SK-N-SH treated with all-trans-retinoic acid at 6 μM for 48 hours (cell line): ENCODE measurements around the gene OSBPL5.

Experiments
- ARNTL ChIP-seq: fragments of 450-650 bp; formaldehyde crosslinking; IDR thresholded peaks from 2 replicates; pipeline ENCODE4 v1.5.0; 2020; ENCODE audit warnings: low read depth, mild to moderate bottlenecking, moderate library complexity, borderline replicate concordance
- ISL1 ChIP-seq: fragments of 250-450 bp; sonication (Bioruptor Pico); IDR thresholded peaks from 2 replicates; pipeline ENCODE4 v2.1.2; 2022; ENCODE audit warnings: mild to moderate bottlenecking, moderate library complexity
- PPARA ChIP-seq: fragments of 250-450 bp; sonication (Bioruptor Pico); IDR thresholded peaks from 2 replicates; pipeline ENCODE4 v1.5.0; 2020; ENCODE audit warnings: mild to moderate bottlenecking, borderline replicate concordance
- RARB ChIP-seq: fragments of 250-450 bp; sonication (Bioruptor Pico); IDR thresholded peaks from 2 replicates; pipeline ENCODE4 v1.8.0; 2021; ENCODE audit warnings: mild to moderate bottlenecking, moderate library complexity
- TCF4 ChIP-seq: fragments of 250-450 bp; sonication (Bioruptor Pico); IDR thresholded peaks from 2 replicates; pipeline ENCODE4 v1.8.0; 2021; ENCODE audit warnings: mild to moderate bottlenecking, moderate library complexity, borderline replicate concordance
- TOX ChIP-seq: fragments of 250-450 bp; sonication (Bioruptor Pico); IDR thresholded peaks from 2 replicates; pipeline ENCODE4 v1.8.0; 2021; ENCODE audit warnings: mild to moderate bottlenecking, moderate library complexity, borderline replicate concordance
- ZC3H10 ChIP-seq: fragments of 250-450 bp; sonication (Bioruptor Pico); IDR thresholded peaks from 2 replicates; pipeline ENCODE4 v1.5.1; 2021; ENCODE audit warnings: mild to moderate bottlenecking, moderate library complexity
- ZFP3 ChIP-seq: fragments of 250-450 bp; sonication (Bioruptor Pico); IDR thresholded peaks from 2 replicates; pipeline ENCODE4 v1.5.0; 2020; ENCODE audit warnings: mild to moderate bottlenecking, moderate library complexity
- ZFP30 ChIP-seq: fragments of 450-650 bp; formaldehyde crosslinking; IDR thresholded peaks from 2 replicates; pipeline ENCODE4 v1.5.0; 2022; ENCODE audit warnings: mild to moderate bottlenecking, moderate library complexity
- ZNF565 ChIP-seq: fragments of 450-650 bp; formaldehyde crosslinking; conservative IDR thresholded peaks from 2 replicates; pipeline ENCODE4 v1.5.0; 2020; ENCODE audit warnings: low read depth, mild to moderate bottlenecking, moderate library complexity
- ZNF8 ChIP-seq: fragments of 450-650 bp; formaldehyde crosslinking; IDR thresholded peaks from 2 replicates; pipeline ENCODE4 v1.5.0; 2020; ENCODE audit warnings: mild to moderate bottlenecking, moderate library complexity
- TF ChIP-seq, protein P1 (sequence below): fragments of 250-450 bp; sonication (Bioruptor Pico); IDR thresholded peaks from 2 replicates; pipeline ENCODE4 v1.8.0; 2021; ENCODE audit warnings: low read depth, mild to moderate bottlenecking, moderate library complexity, borderline replicate concordance
- TF ChIP-seq, protein P2 (sequence below): fragments of 250-450 bp; sonication (Bioruptor Pico); IDR thresholded peaks from 2 replicates; pipeline ENCODE4 v1.8.0; 2020; ENCODE audit warnings: mild to moderate bottlenecking, moderate library complexity, borderline replicate concordance
- TF ChIP-seq, protein P3 (sequence below): fragments of 250-450 bp; sonication (Bioruptor Pico); IDR thresholded peaks from 2 replicates; pipeline ENCODE4 v1.5.1; 2020; ENCODE audit warnings: low read depth, mild to moderate bottlenecking, moderate library complexity

DNA sequence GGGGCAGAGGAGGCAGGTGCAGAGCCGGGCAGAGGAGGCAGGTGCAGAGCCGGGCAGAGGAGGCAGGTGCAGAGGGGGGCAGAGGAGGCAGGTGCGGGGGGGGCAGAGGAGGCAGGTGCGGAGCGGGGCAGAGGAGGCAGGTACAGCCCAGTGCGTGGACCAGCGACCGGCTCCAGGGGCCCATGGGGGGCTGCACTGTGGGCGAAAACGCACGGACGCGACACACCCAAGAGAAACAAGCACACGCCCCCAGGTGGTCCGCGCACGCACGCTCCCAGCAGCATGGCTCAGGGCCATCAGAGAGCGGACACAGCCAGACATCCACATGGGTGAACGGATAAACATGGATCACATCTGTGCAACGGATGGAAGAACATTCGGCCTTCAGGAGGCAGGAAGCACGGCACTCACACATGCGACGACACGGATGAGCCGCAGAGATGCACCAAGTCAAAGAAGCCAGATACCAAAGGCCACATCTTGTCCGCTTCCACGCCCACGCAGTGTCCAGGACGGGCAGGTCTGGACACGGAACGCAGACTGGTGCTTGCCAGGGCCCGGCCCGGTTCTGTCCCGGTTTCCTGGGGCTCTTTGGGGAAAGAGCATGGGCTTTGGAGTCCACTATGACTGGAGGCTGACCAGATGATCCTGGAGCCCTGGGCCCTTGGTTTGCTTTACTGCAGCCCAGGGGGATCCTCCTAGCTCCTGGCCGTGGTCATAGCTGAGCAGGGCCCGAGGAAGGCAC, 21.8 kb downstream of the OSBPL5 start:
- no peak for TF ChIP-seq TOX (CRISPR knock-in tag)
- TF ChIP-seq, protein P1, sequence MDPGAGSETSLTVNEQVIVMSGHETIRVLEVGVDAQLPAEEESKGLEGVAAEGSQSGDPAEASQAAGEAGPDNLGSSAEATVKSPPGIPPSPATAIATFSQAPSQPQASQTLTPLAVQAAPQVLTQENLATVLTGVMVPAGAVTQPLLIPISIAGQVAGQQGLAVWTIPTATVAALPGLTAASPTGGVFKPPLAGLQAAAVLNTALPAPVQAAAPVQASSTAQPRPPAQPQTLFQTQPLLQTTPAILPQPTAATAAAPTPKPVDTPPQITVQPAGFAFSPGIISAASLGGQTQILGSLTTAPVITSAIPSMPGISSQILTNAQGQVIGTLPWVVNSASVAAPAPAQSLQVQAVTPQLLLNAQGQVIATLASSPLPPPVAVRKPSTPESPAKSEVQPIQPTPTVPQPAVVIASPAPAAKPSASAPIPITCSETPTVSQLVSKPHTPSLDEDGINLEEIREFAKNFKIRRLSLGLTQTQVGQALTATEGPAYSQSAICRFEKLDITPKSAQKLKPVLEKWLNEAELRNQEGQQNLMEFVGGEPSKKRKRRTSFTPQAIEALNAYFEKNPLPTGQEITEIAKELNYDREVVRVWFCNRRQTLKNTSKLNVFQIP = no peak
- TF ChIP-seq PPARA (CRISPR knock-in tag) = no peak
- no peak for TF ChIP-seq ZFP30
- no peak for TF ChIP-seq ARNTL
- TF ChIP-seq ISL1 (CRISPR knock-in tag) = no peak
- TF ChIP-seq ZNF8 = no peak
- TF ChIP-seq ZFP3 = no peak
- TF ChIP-seq, protein P2, sequence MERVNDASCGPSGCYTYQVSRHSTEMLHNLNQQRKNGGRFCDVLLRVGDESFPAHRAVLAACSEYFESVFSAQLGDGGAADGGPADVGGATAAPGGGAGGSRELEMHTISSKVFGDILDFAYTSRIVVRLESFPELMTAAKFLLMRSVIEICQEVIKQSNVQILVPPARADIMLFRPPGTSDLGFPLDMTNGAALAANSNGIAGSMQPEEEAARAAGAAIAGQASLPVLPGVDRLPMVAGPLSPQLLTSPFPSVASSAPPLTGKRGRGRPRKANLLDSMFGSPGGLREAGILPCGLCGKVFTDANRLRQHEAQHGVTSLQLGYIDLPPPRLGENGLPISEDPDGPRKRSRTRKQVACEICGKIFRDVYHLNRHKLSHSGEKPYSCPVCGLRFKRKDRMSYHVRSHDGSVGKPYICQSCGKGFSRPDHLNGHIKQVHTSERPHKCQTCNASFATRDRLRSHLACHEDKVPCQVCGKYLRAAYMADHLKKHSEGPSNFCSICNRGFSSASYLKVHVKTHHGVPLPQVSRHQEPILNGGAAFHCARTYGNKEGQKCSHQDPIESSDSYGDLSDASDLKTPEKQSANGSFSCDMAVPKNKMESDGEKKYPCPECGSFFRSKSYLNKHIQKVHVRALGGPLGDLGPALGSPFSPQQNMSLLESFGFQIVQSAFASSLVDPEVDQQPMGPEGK (CRISPR knock-in tag) = no peak
- TF ChIP-seq RARB (CRISPR knock-in tag) = no peak
- TF ChIP-seq, protein P3, sequence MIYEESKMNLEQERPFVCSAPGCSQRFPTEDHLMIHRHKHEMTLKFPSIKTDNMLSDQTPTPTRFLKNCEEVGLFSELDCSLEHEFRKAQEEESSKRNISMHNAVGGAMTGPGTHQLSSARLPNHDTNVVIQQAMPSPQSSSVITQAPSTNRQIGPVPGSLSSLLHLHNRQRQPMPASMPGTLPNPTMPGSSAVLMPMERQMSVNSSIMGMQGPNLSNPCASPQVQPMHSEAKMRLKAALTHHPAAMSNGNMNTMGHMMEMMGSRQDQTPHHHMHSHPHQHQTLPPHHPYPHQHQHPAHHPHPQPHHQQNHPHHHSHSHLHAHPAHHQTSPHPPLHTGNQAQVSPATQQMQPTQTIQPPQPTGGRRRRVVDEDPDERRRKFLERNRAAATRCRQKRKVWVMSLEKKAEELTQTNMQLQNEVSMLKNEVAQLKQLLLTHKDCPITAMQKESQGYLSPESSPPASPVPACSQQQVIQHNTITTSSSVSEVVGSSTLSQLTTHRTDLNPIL (CRISPR knock-in tag) = no peak
- no peak for TF ChIP-seq ZC3H10 (CRISPR knock-in tag)
- TF ChIP-seq ZNF565 (CRISPR knock-in tag) = no peak
- TF ChIP-seq TCF4 (CRISPR knock-in tag) = no peak
